GM19240 (cell line): ENCODE data around the gene ENDOD1.
"Not testable (repeated sequence)": the region's sequence is repeated elsewhere in the genome, so short reads cannot be mapped to it uniquely, and the experiment has no call there.

Source experiments
- DNase-seq: peaks from one replicate; pipeline ENCODE4 v3.0.0; 2011; ENCODE audit warnings: low spot score; ENCODE audit not compliant: insufficient read length

ENDOD1 gene

DNA sequence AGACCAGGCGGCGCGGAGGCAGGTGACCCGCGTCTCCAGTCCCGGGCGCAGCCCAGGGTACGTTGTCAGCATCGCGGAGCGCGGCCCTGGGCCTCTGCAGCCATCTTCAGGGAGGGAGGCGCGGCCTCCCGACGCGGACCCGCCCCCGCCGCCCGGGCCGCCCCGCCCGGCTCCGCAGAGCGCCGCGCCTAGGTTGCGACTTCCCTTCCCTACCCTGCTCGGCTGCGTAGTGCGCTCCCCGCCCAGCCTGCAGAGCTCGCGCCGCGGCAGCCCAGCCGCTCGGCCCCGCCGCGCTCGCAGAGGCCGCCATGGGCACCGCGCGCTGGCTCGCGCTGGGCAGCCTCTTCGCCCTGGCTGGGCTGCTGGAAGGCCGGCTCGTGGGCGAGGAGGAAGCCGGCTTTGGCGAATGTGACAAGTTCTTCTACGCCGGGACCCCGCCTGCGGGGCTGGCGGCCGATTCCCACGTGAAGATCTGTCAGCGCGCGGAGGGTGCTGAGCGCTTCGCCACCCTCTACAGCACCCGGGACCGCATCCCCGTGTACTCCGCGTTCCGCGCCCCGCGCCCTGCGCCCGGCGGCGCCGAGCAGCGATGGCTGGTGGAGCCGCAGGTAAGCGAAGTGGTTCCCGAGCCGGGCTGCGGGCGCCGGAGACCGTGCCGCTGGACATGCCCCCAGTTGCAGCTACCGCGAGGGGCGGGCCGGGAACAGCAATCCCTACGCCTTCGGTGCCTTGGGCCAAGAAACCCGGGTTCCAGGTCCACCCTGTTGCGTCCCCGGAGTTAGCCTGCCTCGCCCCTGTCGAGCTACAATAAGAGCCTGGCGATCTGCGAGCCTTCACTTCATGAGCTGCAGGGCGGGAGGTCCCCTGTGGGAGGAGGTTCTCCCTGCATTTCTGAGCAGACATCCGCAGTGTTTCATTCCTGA lies at the start of gene ENDOD1:
Gene ENDOD1 (plus strand): TSS at position 227 of the 923 bp plus-strand sequence. CDS start 82 bp downstream, at position 309.
- peak; percentile 40 for DNase-seq

GRCh38 chr11:95042239-95042638 lies 47.4 kb upstream of the ENDOD1 start:
- no peak for DNase-seq

- DNase-seq = no peak
Measured at GRCh38 chr11:95042906-95043305, 46.7 kb upstream of the ENDOD1 start.

GRCh38 chr11:95044010-95044409 lies 45.6 kb upstream of the ENDOD1 start:
- DNase-seq = no peak

DNA sequence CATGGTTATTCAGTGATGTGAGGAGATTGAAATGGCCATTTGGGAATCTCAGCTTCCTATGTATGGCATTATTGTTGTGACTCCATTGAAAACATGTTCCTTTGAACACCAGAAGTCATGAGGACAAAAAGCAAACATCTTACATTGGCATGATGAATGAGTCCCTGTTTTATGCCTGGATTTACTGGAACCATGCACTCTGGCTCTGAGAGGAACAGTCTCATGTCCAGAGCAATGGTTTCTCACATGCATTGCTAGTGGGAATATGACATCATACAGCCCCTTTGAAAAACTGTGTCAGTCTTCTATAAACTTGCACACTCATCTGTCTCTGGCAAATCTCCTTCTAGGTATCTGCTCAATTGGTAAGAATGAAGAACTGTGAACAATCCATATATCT lies 43.8 kb upstream of the ENDOD1 start:
- DNase-seq = no peak

- DNase-seq = not testable (repeated sequence)
Measured at GRCh38 chr11:95049122-95049521, 40.5 kb upstream of the ENDOD1 start, which contains the start of gene KDM4F. Gene KDM4F, plus strand, starts transcription at chr11:95049422.

GRCh38 chr11:95050595-95051202 lies 38.9 kb upstream of the ENDOD1 start:
- DNase-seq = no peak

DNA sequence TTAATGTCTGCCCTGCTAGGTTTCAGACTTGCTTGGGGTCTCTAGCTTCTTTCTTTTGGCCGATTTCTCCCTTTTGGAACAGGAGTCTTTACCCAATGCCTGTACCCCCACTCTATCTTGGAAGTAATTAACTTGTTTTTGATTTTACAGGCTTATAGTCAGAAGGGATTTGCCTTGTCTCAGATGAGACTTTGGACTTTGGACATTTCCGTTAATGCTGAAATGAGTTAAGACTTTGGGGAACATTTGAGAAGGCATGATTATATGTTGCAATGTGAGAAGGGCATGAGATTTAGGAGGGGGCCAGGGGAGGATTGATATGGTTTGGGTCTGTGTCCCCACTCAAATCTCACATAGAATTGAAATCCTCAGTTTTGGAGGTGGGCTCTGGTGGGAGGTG lies 35.3 kb upstream of the ENDOD1 start:
- no peak for DNase-seq

GRCh38 chr11:95055283-95055897 lies 34.3 kb upstream of the ENDOD1 start:
- DNase-seq = no peak

GRCh38 chr11:95057959-95058358 lies 31.7 kb upstream of the ENDOD1 start:
- DNase-seq = no peak

GRCh38 chr11:95058621-95059020 lies 31.0 kb upstream of the ENDOD1 start:
- DNase-seq = no peak

DNA sequence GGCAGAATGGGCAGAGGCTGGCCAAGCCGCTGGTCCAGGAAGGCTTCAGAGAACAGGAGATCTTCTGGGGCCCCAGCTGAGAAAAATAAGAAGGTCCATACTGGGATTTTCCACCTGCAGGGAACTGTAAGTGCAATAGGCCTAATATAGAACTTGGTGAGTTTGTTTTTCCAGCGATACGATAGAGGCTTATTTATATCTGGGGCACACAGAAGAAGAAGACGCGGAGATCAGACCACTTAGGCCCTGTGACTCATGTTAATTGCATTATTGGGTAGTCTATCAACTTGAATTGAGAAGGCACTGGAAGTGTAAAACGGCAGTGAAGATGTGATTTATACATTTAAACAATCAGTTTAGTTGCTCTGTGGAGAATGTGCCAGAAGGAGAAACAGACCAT lies 30.6 kb upstream of the ENDOD1 start:
- no peak for DNase-seq

DNA sequence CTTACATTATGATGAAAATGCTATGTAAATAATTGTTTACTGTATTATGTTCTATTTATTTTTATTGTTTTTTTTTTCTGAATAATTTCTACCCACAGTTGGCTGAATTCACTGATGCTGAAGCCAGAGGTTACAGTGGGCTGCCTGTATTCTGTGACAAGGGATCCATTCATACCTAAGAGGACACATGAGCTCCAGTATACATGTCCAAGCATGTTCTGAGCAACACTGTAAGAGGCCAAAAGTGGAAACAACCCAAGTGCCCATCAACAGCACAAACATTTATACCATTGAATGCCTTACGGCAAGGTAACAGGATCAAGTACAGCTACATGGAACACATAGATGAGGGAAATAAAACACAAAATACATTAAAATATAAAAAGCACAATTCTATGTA lies 24.3 kb upstream of the ENDOD1 start:
- DNase-seq = no peak

DNA sequence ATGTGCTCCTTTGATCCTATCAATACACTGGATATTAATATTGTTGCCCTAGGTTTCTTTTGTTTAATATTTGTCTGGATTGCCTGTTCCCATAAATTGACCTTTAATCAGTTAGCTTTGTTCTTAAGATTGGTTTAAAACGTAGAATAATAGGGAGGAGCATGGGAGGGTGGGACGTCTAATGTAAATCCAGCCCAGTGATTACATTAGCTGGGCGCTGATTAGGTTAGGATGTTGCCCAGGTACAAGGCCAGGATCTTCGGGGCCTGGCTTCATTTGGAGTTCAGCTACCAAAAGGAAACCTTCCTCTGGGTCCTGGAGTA lies 23.0 kb upstream of the ENDOD1 start, which contains the start of gene SRSF8:
Gene SRSF8 (plus strand): TSS at position 204 of the 323 bp plus-strand sequence. CDS start 308 bp downstream, outside the sequence.
- DNase-seq = no peak

DNA sequence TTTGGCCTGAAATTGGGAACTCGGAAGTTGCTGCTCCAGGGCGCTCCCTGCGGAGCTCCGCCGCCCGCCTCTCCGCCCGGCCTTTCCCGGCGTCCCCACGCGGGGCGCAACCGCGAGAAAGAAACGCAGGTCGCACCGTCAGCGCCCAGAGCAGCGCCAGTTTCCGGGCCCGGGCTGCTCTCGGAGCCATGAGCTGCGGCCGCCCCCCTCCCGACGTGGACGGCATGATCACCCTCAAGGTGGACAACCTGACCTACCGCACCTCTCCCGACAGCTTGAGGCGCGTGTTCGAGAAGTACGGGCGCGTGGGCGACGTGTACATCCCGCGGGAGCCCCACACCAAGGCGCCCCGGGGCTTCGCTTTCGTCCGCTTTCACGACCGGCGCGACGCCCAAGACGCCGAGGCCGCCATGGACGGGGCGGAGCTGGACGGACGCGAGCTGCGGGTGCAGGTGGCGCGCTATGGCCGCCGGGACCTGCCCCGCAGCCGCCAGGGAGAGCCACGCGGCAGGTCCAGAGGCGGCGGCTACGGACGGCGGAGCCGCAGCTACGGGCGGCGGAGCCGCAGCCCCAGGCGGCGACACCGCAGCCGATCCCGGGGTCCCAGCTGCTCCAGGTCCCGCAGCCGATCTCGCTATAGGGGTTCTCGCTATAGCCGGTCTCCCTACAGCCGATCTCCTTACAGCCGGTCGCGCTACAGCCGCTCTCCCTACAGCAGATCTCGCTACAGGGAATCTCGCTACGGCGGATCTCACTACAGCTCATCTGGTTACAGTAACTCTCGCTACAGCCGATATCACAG lies 22.4 kb upstream of the ENDOD1 start:
- peak; percentile 9 for DNase-seq

- DNase-seq = no peak
Measured at GRCh38 chr11:95067841-95068219, 21.8 kb upstream of the ENDOD1 start.

- peak; percentile 26 for DNase-seq
Measured at GRCh38 chr11:95068549-95068948, 21.1 kb upstream of the ENDOD1 start.

DNA sequence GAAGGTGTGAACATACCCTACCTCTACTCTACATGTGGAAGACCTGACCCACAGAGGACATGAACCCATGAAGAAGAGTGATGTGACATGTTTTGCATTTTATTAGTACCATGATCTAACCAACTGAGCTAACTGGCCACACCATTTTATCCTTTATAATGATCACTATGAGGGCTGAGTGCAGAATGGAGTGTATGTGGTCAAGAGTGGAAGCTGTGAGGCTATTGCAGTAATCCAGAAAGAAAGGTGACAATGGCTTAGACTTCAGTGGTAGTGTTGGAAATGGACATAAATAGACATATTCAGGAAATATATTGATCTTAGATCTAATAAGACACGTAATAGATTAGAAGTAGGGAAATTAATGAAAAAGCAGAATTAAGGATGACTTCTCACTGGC lies 19.2 kb upstream of the ENDOD1 start:
- no peak for DNase-seq

GRCh38 chr11:95072948-95073347 lies 16.7 kb upstream of the ENDOD1 start:
- DNase-seq = no peak

DNA sequence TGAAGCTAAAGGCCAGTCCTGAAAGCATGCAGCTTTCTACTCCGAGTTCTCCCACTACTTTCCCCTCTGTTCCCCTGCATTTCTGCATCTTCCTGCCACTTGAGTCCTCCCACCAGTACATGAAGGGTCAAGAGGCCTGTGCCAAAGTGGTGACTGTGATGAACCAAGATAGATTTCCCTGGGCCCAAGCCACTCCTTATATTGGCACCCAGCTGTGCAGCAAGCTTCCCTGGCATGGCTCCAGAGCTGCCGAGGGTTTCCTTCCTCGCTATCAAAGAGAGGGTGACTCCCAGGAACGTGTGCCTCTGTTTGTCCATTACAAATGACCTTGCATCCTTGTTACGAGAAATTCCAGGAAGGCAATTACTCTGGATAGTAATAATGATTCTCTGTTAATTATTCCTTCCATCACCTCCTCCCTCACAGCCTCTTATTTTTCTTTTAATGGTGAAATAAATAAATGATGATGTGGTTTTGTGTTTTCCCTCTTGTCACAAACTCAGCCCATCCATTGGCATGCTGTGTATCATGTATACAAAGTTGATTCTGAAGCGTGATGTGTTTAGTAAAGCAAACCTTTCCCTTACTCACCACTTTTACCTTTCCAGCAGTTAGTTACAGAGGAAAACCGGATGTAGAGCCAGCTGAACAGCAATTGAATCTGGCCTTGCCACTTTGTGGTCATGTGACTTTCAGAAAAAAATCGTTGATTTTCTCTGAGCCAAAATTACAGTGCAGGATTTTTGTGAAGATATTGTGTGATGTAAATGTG lies 14.7 kb upstream of the ENDOD1 start:
- DNase-seq = no peak

GRCh38 chr11:95076416-95076815 lies 13.2 kb upstream of the ENDOD1 start:
- no peak for DNase-seq
